Panc1 (cell line): ENCODE data around the gene CHID1. TPM values are rescaled to one million over a fixed set of nuclear protein-coding genes. Genes with fewer than 3 reads are reported as not detected.

Experiments used
- ATAC-seq: fragments of 200-7000 bp; cut with Tn5 transposase; 2 replicates; pipeline ENCODE4 v1.9.1; 2020; ENCODE audit warnings: mild to moderate bottlenecking, moderate library complexity
- BruUV-seq: library from RNA; stranded (reverse); fragments of 400-500 nt; replicated peaks from 2 replicates; lab custom pipeline; 2021; lab: Mats Ljungman, UMichigan
- CTCF ChIA-PET: fragments of 300-600 bp; sonication (Branson Sonifier 250); formaldehyde crosslinking; loops from one replicate; lab custom pipeline; 2022; ENCODE audit warnings: antibody characterized with exemption; lab: Charles Lee
- POLR2A ChIA-PET: fragments of 300-600 bp; sonication (Branson Sonifier 250); formaldehyde crosslinking; loops from one replicate; lab custom pipeline; 2022; ENCODE audit warnings: antibody characterized with exemption; lab: Charles Lee
- DNase-seq: peaks from one replicate; pipeline ENCODE4 v3.0.0-alpha.2; 2010; ENCODE audit warnings: low read depth, low spot score
- H3K27ac ChIP-seq: 2 replicates; pipeline ENCODE4 v1.5.1; 2011; ENCODE audit warnings: mild to moderate bottlenecking, low read length, inconsistent platforms
- H3K27me3 ChIP-seq: fragments of 200-500 bp; sonication (Bioruptor generic); 2 replicates; pipeline ENCODE4 v1.6.0; 2014; ENCODE audit warnings: low read length, inconsistent platforms; ENCODE audit not compliant: control insufficient read depth, insufficient read depth
- H3K36me3 ChIP-seq: fragments of 200-500 bp; sonication (Bioruptor generic); 2 replicates; pipeline ENCODE4 v1.5.1; 2014; ENCODE audit warnings: inconsistent platforms, mild to moderate bottlenecking, low read length, moderate library complexity; ENCODE audit not compliant: control insufficient read depth, insufficient read depth
- H3K4me1 ChIP-seq: 2 replicates; pipeline ENCODE4 v1.5.1; 2011; ENCODE audit warnings: inconsistent platforms, mild to moderate bottlenecking, low read length, moderate library complexity; ENCODE audit not compliant: control insufficient read depth, insufficient read depth
- H3K4me3 ChIP-seq, 2 experiments: 2 replicates each; pipeline ENCODE4 v1.5.1; 2011 to 2012; ENCODE audit warnings: low read depth in 2 of 2, low read length in 2 of 2, mild to moderate bottlenecking in 2 of 2, inconsistent platforms in 1 of 2, moderate library complexity in 1 of 2
- H3K9me3 ChIP-seq: fragments of 200-500 bp; sonication (Bioruptor generic); 2 replicates; pipeline ENCODE4 v1.5.1; 2014; ENCODE audit warnings: low read depth, mild to moderate bottlenecking, inconsistent platforms, low read length, moderate library complexity; ENCODE audit not compliant: control insufficient read depth, insufficient read depth
- POLR2AphosphoS5 ChIP-seq: IDR thresholded peaks from 2 replicates; pipeline ENCODE4 v1.6.1; 2012; ENCODE audit warnings: mild to moderate bottlenecking, low read depth, low read length, moderate library complexity
- SIN3A ChIP-seq: IDR thresholded peaks from 2 replicates; pipeline ENCODE4 v1.6.1; 2012; ENCODE audit warnings: low read depth, mild to moderate bottlenecking, low read length, moderate library complexity, borderline replicate concordance; ENCODE audit not compliant: insufficient read depth
- TCF7L2 ChIP-seq: IDR thresholded peaks from 2 replicates; pipeline ENCODE4 v1.6.1; 2011; ENCODE audit warnings: mild to moderate bottlenecking, low read depth, low read length, inconsistent platforms
- in situ Hi-C: cut with HindIII; loops from 2 replicates; pipeline ENCODE4 v1.10.0; 2016; ENCODE audit warnings: low sequenced_read_pairs, low pct_unique_long_range_greater_than_20kb
- intact Hi-C: fragments of 100-400 bp; cut with micrococcal nuclease; formaldehyde crosslinking; loops from one replicate; pipeline ENCODE4 v1.10.0; 2022; ENCODE audit not compliant: unreplicated experiment
- total RNA-seq: library from RNA; stranded (reverse); gene quantifications from one replicate; pipeline ENCODE4 v1.2.1, GENCODE V29; 2021; ENCODE audit not compliant: unreplicated experiment

Gene CHID1
- total RNA-seq, 1 experiment from 2014 or later = 224 TPM

DNA sequence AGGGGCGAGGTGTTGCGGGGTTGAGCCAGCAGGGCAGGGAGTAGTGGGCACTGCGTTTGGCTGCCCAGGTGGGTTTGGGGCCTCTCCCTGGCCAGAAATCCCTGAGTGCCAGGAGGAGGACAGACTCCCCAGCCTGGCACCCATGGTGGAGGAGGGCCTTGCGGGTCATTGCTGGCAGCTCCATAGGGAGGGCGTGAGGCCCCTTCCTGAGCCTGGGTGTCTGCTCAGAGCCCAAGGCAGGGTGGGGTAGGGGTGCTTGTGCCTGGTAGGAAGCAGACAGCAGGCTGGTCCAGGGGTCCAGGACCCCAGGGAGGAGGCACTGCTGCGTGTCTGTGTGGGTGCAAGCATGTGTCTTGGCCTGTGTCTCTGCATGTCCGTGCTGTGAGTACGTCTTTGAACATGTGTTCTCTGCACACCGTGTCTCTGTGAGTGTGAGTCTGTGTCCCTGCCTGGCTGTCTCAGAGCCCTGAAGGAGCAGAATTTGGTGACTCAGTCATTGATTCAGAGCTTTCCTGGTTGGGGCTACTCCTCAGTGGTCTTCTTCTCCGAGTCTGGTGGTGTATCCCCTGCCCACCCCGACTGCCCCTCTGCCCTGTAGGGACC lies 64.0 kb downstream of the CHID1 start:
- in situ Hi-C loops = no loop called here
- POLR2A ChIA-PET = interaction anchor here (0.5 kb wide), 1 partner anchor 20 kb away, joined by 6 read pairs; no protein-coding TSS in a partner anchor

DNA sequence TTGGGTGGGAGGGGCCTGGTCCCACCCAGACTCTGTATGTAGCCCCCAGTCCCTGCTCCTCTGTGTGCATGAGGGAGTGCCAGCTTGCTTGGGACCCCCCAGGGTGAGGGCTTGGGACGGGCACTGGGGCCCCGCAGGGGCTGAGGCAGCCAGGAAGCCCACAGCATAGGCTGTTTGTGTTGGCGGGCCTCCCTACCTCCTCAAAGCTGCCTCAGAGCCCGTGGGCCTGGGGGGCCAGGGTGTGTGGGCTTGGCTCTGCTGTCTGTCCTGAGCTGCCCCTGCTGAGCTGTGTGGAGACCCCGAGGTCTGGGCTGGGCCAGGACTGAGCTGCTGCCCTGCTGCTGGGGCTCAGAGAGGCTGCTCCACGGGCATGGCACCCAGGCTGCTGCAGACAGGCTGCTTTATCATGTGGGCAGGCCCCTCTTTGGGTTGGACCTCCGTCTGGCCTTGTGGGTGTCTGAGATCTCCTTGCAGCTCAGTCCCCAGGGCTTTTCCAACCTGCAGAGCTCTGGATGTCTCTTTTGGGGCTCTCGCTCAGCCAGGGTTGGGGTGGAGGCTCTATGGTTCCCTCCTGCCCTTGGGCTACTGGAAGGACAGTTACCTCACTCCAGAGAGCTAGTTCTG lies 64.6 kb downstream of the CHID1 start:
- peak overlapping the region in 1 of 2 experiments; percentile 96; a peak in 2 of 4 replicates for H3K4me3 ChIP-seq
- H3K4me1 ChIP-seq = peaks cover 53% of the 10 kb centered on the region
- H3K27me3 ChIP-seq = no peaks in the 10 kb centered on the region
- no peak; the same call in 1 of the 2 replicates for ATAC-seq
- BruUV-seq = no TSS peak
- CTCF ChIA-PET = interaction anchor here (0.6 kb wide), 1 partner anchor 34 kb away, joined by 3 read pairs; no protein-coding TSS in a partner anchor
- intact Hi-C loops (no loop called here), in situ Hi-C loops (no loop called here)
- POLR2A ChIA-PET = interaction anchor here (0.5 kb wide), 1 partner anchor 20 kb away, joined by 6 read pairs; no protein-coding TSS in a partner anchor
- H3K27ac ChIP-seq = peak overlapping the region; percentile 97
- H3K9me3 ChIP-seq = no peaks in the 10 kb centered on the region
- no peak for DNase-seq
- peaks cover 3% of the 10 kb centered on the region for H3K36me3 ChIP-seq
- no peak for TF ChIP-seq TCF7L2
- TF ChIP-seq POLR2AphosphoS5 = peak; percentile 15

More for the DNA sequence above, 64.0 kb downstream of the CHID1 start:
- BruUV-seq = no TSS peak
- Histone ChIP-seq H3K36me3 (peaks cover 3% of the 10 kb centered on the region), H3K27ac (peak overlapping the region; percentile 97), H3K4me3 (no peak overlapping the region), H3K4me1 (peaks cover 59% of the 10 kb centered on the region), H3K27me3 (no peaks in the 10 kb centered on the region), H3K9me3 (no peaks in the 10 kb centered on the region)
- ATAC-seq (0 out of 2 replicates have a peak, but pooled peaks have one; percentile 3), DNase-seq (no peak)
- CTCF ChIA-PET = interaction anchor here (0.6 to 1.2 kb wide), 2 partner anchors 35 to 43 kb away, joined by 3 read pairs; no protein-coding TSS in a partner anchor
- TF ChIP-seq TCF7L2 (no peak), POLR2AphosphoS5 (peak; percentile 40)
- intact Hi-C loops = no loop called here

- H3K4me1 ChIP-seq = peaks cover 58% of the 10 kb centered on the region
- H3K27me3 ChIP-seq = no peaks in the 10 kb centered on the region
- ChIA-PET POLR2A (interaction anchor here (0.6 kb wide), 1 partner anchor 205 kb away, joined by 3 read pairs; no protein-coding TSS in a partner anchor), CTCF (interaction anchor here (0.8 kb wide), 1 partner anchor 49 kb away, joined by 13 read pairs; no protein-coding TSS in a partner anchor)
- peak overlapping the region; percentile 85 to 96 for H3K4me3 ChIP-seq
- DNase-seq = no peak
- TF ChIP-seq SIN3A (0 out of 2 replicates have a peak, but pooled peaks have one; percentile 45), TCF7L2 (no peak; the same call in 1 of the 2 replicates), POLR2AphosphoS5 (peak; percentile 50; the same call in 1 of the 2 replicates)
- peak overlapping the region; percentile 97 for H3K27ac ChIP-seq
- in situ Hi-C loops (no loop called here), intact Hi-C loops (no loop called here)
- ATAC-seq = peak; percentile 28
- H3K9me3 ChIP-seq = no peaks in the 10 kb centered on the region
- BruUV-seq = TSS peak; percentile 58
- no peaks in the 10 kb centered on the region; the same call in none of the 2 replicates for H3K36me3 ChIP-seq
Measured at GRCh38 chr11:844693-845644, 65.6 kb downstream of the CHID1 start.
